HG03558 (cell line): ENCODE data around the gene OR52K1.
"Not testable (repeated sequence)": the region's sequence is repeated elsewhere in the genome, so short reads cannot be mapped to it uniquely, and the experiment has no call there.

ENCODE experiments used
- ATAC-seq: cut with Tn5 transposase; IDR thresholded peaks from one replicate; pipeline ENCODE4 v1.9.1; 2021; ENCODE audit warnings: moderate number of reproducible peaks; ENCODE audit not compliant: unreplicated experiment; ENCODE audit errors: extremely low read depth

The OR52K1 gene

GRCh38 chr11:4484310-4484709, 1.9 kb downstream of the OR52K1 start:
- no peak for ATAC-seq

DNA sequence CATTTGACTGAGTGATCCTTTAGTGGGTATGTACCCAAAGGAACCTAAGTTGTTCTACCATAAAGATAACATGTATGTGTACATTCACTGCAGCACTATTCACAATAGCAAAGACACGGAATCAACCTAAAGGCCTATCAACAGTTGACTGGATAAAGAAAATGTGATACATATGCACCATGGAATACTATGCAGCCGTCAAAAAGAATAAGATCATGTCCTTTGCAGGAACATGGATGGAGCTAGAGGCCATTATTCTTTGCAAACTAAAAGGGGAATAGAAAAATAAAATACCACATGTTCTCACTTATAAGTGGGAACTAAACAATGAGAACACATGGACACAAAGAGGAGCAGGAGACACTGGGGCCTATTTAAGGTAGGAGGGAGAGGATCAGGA, 9.0 kb downstream of the OR52K1 start:
- not testable (repeated sequence) for ATAC-seq

DNA sequence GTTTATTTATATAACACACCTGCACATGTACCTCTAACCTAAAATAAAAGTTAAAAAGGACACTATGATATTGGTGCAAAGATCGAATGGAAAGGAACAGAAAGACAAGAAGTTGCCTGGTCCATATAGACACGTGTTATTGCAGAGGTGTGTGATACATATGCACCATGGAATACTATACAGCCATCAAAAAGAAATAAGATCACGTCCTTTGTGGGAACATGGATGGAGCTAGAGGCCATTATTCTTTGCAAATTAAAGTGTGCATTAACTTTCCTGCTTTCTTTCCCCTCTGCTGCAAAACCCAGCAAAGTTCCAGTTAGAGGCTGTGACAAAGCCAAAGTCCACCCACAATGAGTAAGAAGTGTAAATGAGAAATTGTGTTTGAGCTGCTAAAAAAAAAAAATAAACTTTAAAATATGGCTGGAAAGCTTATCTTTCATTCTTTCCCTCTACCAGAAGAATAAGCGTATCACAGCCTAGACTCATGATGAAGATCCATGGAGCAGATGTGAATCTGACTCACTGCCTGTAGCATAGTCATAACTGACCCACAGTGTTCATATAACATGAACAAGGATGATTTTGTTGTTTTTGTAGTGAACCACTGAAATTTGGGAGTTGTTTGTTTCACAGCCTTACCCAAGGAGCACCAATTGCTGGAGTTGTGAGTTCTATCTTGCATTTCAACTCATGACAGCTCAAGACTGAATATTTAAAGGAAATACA, 9.6 kb downstream of the OR52K1 start:
- no peak for ATAC-seq

GRCh38 chr11:4493480-4493818, 11.0 kb downstream of the OR52K1 start:
- ATAC-seq, result no peak

GRCh38 chr11:4495487-4495886, 13.0 kb downstream of the OR52K1 start:
- ATAC-seq, result no peak

DNA sequence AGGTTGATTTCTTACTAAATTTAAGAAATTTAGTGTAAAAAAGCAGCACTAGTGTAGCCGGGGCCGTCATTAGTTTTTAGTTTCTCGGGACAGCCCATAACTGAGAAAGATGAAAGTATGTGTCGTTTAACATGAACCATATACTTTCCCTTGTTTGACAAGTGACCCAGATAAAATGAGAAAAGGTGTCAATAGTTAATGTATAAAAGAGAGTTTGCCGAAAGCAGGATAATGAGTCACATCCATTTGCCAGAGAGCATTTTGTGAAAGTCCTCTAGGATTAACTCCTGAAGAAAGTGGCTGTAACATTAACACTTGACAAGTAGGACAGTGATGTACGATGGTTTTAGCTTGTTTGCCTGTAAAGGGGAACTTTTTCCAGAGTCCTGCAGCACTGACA, 13.5 kb downstream of the OR52K1 start:
- no peak for ATAC-seq

GRCh38 chr11:4496557-4497248, 14.3 kb downstream of the OR52K1 start:
- ATAC-seq, result no peak

GRCh38 chr11:4508886-4509285, 26.4 kb downstream of the OR52K1 start:
- no peak for ATAC-seq

DNA sequence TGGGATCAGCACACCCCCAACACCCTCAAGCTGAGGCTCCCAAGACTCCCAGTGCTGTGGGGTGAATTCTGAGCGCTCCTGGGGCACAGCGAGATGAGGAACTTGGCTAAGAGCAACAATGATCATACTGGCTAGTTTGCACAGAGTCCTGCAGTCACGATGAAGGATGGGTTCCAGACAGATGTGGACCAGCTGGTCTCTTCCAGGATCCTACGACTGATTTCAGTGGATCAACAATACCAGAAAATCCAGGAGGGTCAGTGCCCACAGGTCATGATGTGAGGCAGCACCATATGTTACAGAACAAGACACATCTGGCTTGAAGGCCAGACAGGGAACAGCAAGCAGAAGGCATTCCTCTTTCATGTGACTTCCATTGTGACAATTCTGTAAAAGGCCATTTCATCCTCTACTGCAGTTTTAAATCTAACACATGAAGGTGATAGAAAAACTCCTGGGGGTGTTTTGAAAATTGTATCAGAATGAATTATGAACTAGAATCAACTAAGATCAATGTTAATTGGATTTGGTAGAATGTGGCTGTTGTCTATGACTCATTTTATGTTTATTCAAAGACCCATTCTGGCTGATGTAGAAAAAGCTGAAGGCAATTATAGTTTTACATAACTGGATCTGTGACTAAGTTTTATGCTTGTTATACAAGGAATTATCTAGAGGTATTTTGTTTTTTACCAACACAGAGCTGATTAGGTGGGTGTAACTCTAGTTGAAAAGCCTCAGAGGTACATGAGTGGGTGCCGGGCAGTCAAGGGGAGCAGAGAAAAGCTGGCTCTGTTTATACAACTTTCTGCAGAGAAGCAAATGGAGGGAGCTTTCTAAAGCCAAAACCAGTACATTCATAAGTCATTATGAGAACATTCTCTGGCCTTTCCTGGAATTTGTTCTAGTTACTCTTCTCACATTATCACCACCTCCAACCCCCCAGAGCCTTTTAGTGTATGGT, 29.1 kb downstream of the OR52K1 start:
- ATAC-seq, result no peak

GRCh38 chr11:4514196-4514595, 31.8 kb downstream of the OR52K1 start:
- ATAC-seq, result no peak

- ATAC-seq, result no peak
Measured at GRCh38 chr11:4522339-4522738, 39.9 kb downstream of the OR52K1 start.

- no peak for ATAC-seq
Measured at GRCh38 chr11:4522752-4523151, 40.3 kb downstream of the OR52K1 start.

DNA sequence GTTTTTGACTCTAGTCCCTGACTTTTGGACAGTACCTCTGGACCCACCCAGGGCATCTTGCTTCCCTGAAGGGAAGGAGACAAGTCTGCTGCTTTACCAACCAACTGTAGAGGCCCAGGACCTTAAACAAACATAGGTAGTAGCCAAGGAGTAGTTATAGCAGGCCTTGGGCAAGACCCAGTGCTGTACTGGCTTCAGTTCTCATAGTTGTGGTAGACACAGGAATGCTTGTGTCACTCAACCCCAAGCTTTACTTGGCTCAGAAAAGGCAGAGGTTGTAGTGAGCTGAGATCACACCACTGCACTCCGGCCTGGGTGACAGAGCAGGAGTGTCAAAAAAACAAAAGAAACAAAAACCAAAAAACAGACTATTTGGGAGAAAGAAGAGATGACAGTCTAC, 41.2 kb downstream of the OR52K1 start:
- no peak for ATAC-seq

- ATAC-seq, result no peak
Measured at GRCh38 chr11:4527926-4528325, 45.5 kb downstream of the OR52K1 start.

DNA sequence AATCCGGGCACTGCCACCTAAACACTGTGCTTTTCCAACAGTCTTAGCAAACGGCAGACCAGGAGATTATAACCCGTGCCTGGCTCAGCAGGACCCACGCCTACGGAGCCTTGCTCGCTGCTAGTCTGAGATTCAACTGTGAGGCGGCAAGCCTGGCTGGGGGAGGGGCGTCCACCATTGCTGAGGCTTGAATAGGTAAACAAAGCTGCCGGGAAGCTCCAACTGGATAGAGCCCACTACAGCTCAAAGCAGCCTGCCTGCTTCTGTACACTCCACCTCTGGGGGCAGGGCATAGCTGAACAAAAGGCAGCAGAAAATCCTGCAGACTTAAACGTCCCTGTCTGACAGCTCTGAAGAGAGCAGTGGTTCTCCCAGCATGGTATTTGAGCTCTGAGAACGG, 49.2 kb downstream of the OR52K1 start:
- ATAC-seq, result not testable (repeated sequence)

DNA sequence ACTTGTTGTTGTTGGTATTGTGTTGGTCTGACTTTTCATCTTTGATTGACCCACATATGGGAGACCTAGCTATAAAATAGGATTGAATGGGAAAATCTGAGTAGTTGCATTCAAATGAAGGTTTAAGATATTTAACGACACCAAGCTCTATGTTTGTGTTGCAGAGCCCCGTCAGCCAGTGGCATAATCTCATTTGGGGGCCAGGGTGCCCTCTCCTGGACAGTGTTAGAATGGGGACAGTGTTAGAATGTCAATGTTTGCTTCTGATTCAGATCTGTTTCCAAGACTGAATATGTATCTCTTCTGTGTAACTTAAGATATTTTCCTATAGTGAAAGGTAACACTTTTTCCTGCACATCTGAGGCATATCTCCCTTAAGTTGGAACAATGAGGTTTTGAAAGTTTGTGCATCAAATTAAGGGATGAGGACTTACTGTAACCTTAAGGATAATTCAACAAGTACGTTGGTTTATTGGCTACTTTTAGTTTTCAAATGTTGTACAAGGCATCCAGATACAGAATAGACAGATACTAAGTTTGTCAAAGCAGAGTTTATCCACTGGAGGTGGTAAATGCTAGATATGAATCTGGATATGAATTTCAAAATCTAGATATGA, 57.3 kb downstream of the OR52K1 start:
- ATAC-seq, result no peak

- ATAC-seq, result no peak
Measured at GRCh38 chr11:4541071-4541470, 58.6 kb downstream of the OR52K1 start.
